HepG2 (cell line): ENCODE results near the gene ADIPOR2. TPM values are rescaled to one million over a fixed set of nuclear protein-coding genes. Genes with fewer than 3 reads are reported as not detected.

Source experiments
- DNMT1 ChIP-seq: sonication (generic); formaldehyde crosslinking; IDR thresholded peaks from 2 replicates; pipeline ENCODE4 v1.5.1; 2020; ENCODE audit warnings: mild to moderate bottlenecking, missing genetic modification reagents
- EEA1 ChIP-seq: sonication (generic); formaldehyde crosslinking; IDR thresholded peaks from 2 replicates; pipeline ENCODE4 v1.5.1; 2020; ENCODE audit warnings: mild to moderate bottlenecking, missing genetic modification reagents, borderline replicate concordance
- FOSL2 ChIP-seq: sonication (generic); formaldehyde crosslinking; IDR thresholded peaks from 2 replicates; pipeline ENCODE4 v1.4.0; 2020; ENCODE audit warnings: missing genetic modification reagents
- GATAD2A ChIP-seq: IDR thresholded peaks from 2 replicates; pipeline ENCODE4 v1.6.1; 2016
- IRF9 ChIP-seq: sonication (generic); formaldehyde crosslinking; IDR thresholded peaks from 2 replicates; pipeline ENCODE4 v1.8.0; 2022; ENCODE audit warnings: missing genetic modification reagents, mild to moderate bottlenecking, borderline replicate concordance
- MLLT10 ChIP-seq: sonication (generic); formaldehyde crosslinking; IDR thresholded peaks from 2 replicates; pipeline ENCODE4 v1.4.0; 2020; ENCODE audit warnings: missing genetic modification reagents
- NONO ChIP-seq, 2 experiments: fragments of 450-650 bp in 1 of 2; sonication (generic) in 1 of 2; formaldehyde crosslinking in 1 of 2; IDR thresholded peaks in 1 of 2; conservative IDR thresholded peaks in 1 of 2; 2 replicates each; pipeline versions ENCODE4 v1.6.1 to v1.8.0; 2017 to 2022; ENCODE audit warnings: mild to moderate bottlenecking in 1 of 2, missing genetic modification reagents in 1 of 2, moderate library complexity in 1 of 2
- PHF5A ChIP-seq: IDR thresholded peaks from one replicate; pipeline ENCODE4 v1.6.1; 2018; ENCODE audit warnings: low read depth, missing genetic modification reagents; ENCODE audit not compliant: unreplicated experiment
- RFX3 ChIP-seq: IDR thresholded peaks from 2 replicates; pipeline ENCODE4 v1.6.1; 2016; ENCODE audit warnings: missing biosample characterization, missing genetic modification reagents
- TEAD2 ChIP-seq: sonication (generic); formaldehyde crosslinking; IDR thresholded peaks from 2 replicates; pipeline ENCODE4 v1.9.0; 2021; ENCODE audit warnings: missing genetic modification reagents
- XBP1 ChIP-seq: sonication (generic); formaldehyde crosslinking; IDR thresholded peaks from 2 replicates; pipeline ENCODE4 v1.5.0; 2020; ENCODE audit warnings: missing genetic modification reagents
- ZNF329 ChIP-seq: sonication (generic); formaldehyde crosslinking; IDR thresholded peaks from 2 replicates; pipeline ENCODE4 v1.9.0; 2021; ENCODE audit warnings: low read depth, mild to moderate bottlenecking, missing genetic modification reagents
- ZNF367 ChIP-seq: sonication (generic); formaldehyde crosslinking; IDR thresholded peaks from 2 replicates; pipeline ENCODE4 v1.4.0; 2020; ENCODE audit warnings: missing genetic modification reagents, borderline replicate concordance
- ZNF569 ChIP-seq: sonication (generic); formaldehyde crosslinking; IDR thresholded peaks from 2 replicates; pipeline ENCODE4 v1.5.0; 2020; ENCODE audit warnings: mild to moderate bottlenecking, missing genetic modification reagents, moderate library complexity, borderline replicate concordance
- ZNF570 ChIP-seq: sonication (generic); formaldehyde crosslinking; IDR thresholded peaks from 2 replicates; pipeline ENCODE4 v1.4.0; 2020; ENCODE audit warnings: mild to moderate bottlenecking, missing genetic modification reagents, borderline replicate concordance
- ZNF597 ChIP-seq: sonication (generic); formaldehyde crosslinking; IDR thresholded peaks from 2 replicates; pipeline ENCODE4 v1.5.0; 2020; ENCODE audit warnings: missing genetic modification reagents
- ZNF616 ChIP-seq: sonication (generic); formaldehyde crosslinking; IDR thresholded peaks from 2 replicates; pipeline ENCODE4 v1.5.0; 2020; ENCODE audit warnings: low read depth, mild to moderate bottlenecking, missing genetic modification reagents
- ZNF768 ChIP-seq: sonication (generic); formaldehyde crosslinking; IDR thresholded peaks from 2 replicates; pipeline ENCODE4 v1.4.0; 2020; ENCODE audit warnings: missing genetic modification reagents
- polyA plus RNA-seq, 8 experiments: library from polyadenylated mRNA; depleted of rRNA in 3 of 8; stranded (reverse) in 7 of 8; unstranded in 1 of 8; fragments of >200 nt; fragmentation: Illumina TruSeq in 4 of 8; extraction: Trizol in 4 of 8; gene quantifications; 2 replicates each; pipeline versions ENCODE4 v1.2.1 to v1.2.3, GENCODE V29; 2011 to 2016; ENCODE audit warnings: low read depth in 4 of 8, missing spikeins in 1 of 8, mixed read lengths in 1 of 8; ENCODE audit not compliant: insufficient read depth in 1 of 8
- total RNA-seq, 5 experiments: library from RNA; depleted of rRNA; stranded (reverse); fragments of >200 nt; fragmentation: Illumina TruSeq; extraction: Trizol; gene quantifications; 2 replicates each; pipeline ENCODE4 v1.2.3, GENCODE V29; 2016; ENCODE audit warnings: low read depth in 1 of 5
- TF ChIP-seq, protein P1 (sequence below): sonication (generic); formaldehyde crosslinking; IDR thresholded peaks from 2 replicates; pipeline ENCODE4 v1.4.0; 2020; ENCODE audit warnings: missing genetic modification reagents, borderline replicate concordance
- TF ChIP-seq, protein P2 (sequence below): IDR thresholded peaks from 2 replicates; pipeline ENCODE4 v1.4.0; 2020; ENCODE audit warnings: mild to moderate bottlenecking, missing genetic modification reagents

Gene ADIPOR2
- total and polyA plus RNA-seq, 2 of the 13 experiments (the other 11 are each of a cell fraction or from before 2014, with no cell fraction given): 35.2 to 52.2 TPM

GRCh38 chr12:1815814-1816729 is 125.2 kb downstream of the ADIPOR2 start (continued):
- TF ChIP-seq ZNF768 (CRISPR knock-in tag): peak; percentile 57; the same call in 1 of the 2 replicates
- TF ChIP-seq ZNF367 (CRISPR knock-in tag): no peak
- no peak for TF ChIP-seq ZNF570 (CRISPR knock-in tag)
- TF ChIP-seq ZNF597 (CRISPR knock-in tag): no peak
- no peak for TF ChIP-seq ZNF329 (CRISPR knock-in tag)
- no peak for TF ChIP-seq XBP1 (CRISPR knock-in tag)
- TF ChIP-seq ZNF569: no peak
- TF ChIP-seq NONO (IDR thresholded peaks at IDR 0.05): no peak
- TF ChIP-seq NONO (CRISPR knock-in tag; conservative IDR thresholded peaks at IDR 0.05): peak; percentile 49; the same call in 1 of the 2 replicates
- TF ChIP-seq, protein P1, sequence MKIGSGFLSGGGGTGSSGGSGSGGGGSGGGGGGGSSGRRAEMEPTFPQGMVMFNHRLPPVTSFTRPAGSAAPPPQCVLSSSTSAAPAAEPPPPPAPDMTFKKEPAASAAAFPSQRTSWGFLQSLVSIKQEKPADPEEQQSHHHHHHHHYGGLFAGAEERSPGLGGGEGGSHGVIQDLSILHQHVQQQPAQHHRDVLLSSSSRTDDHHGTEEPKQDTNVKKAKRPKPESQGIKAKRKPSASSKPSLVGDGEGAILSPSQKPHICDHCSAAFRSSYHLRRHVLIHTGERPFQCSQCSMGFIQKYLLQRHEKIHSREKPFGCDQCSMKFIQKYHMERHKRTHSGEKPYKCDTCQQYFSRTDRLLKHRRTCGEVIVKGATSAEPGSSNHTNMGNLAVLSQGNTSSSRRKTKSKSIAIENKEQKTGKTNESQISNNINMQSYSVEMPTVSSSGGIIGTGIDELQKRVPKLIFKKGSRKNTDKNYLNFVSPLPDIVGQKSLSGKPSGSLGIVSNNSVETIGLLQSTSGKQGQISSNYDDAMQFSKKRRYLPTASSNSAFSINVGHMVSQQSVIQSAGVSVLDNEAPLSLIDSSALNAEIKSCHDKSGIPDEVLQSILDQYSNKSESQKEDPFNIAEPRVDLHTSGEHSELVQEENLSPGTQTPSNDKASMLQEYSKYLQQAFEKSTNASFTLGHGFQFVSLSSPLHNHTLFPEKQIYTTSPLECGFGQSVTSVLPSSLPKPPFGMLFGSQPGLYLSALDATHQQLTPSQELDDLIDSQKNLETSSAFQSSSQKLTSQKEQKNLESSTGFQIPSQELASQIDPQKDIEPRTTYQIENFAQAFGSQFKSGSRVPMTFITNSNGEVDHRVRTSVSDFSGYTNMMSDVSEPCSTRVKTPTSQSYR: no peak
- no peak for TF ChIP-seq IRF9 (CRISPR knock-in tag)
- TF ChIP-seq RFX3 (CRISPR knock-in tag): no peak
- peak; percentile 59 for TF ChIP-seq FOSL2
- TF ChIP-seq, protein P2, sequence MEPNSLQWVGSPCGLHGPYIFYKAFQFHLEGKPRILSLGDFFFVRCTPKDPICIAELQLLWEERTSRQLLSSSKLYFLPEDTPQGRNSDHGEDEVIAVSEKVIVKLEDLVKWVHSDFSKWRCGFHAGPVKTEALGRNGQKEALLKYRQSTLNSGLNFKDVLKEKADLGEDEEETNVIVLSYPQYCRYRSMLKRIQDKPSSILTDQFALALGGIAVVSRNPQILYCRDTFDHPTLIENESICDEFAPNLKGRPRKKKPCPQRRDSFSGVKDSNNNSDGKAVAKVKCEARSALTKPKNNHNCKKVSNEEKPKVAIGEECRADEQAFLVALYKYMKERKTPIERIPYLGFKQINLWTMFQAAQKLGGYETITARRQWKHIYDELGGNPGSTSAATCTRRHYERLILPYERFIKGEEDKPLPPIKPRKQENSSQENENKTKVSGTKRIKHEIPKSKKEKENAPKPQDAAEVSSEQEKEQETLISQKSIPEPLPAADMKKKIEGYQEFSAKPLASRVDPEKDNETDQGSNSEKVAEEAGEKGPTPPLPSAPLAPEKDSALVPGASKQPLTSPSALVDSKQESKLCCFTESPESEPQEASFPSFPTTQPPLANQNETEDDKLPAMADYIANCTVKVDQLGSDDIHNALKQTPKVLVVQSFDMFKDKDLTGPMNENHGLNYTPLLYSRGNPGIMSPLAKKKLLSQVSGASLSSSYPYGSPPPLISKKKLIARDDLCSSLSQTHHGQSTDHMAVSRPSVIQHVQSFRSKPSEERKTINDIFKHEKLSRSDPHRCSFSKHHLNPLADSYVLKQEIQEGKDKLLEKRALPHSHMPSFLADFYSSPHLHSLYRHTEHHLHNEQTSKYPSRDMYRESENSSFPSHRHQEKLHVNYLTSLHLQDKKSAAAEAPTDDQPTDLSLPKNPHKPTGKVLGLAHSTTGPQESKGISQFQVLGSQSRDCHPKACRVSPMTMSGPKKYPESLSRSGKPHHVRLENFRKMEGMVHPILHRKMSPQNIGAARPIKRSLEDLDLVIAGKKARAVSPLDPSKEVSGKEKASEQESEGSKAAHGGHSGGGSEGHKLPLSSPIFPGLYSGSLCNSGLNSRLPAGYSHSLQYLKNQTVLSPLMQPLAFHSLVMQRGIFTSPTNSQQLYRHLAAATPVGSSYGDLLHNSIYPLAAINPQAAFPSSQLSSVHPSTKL (CRISPR knock-in tag): peak; percentile 30
- TF ChIP-seq TEAD2 (CRISPR knock-in tag): no peak
- TF ChIP-seq MLLT10 (CRISPR knock-in tag): no peak
- no peak for TF ChIP-seq ZNF616 (CRISPR knock-in tag)
- TF ChIP-seq DNMT1 (CRISPR knock-in tag): no peak
- TF ChIP-seq PHF5A: no peak
- TF ChIP-seq GATAD2A (CRISPR knock-in tag): no peak
- no peak for TF ChIP-seq EEA1
